ENCODE measurements around the gene FSHR.

Gene FSHR

GRCh38 chr2:49035481-49035880 is 118.8 kb downstream of the FSHR start:
- no CpG with 5 or more reads among the region's 1 CpG for WGBS (ENCODE audit: insufficient coverage)
- CTCF ChIA-PET: no interaction called here
- H3K9me3 ChIP-seq (ENCODE audit: control extremely low read depth in 1 of 5, control insufficient read depth in 4 of 5, insufficient read depth in 2 of 5, low read depth in 1 of 5, low read length in 4 of 5): no peaks in the 10 kb centered on the region
- H3K4me3 ChIP-seq (ENCODE audit: control insufficient read depth in 1 of 7, extremely low read depth in 1 of 7, insufficient read depth in 4 of 7, low read depth in 2 of 7, low read length in 6 of 7): no peak overlapping the region
- POLR2A ChIA-PET: no interaction called here
- H3K27me3 ChIP-seq (replicated peaks in 2 of 5; ENCODE audit: control insufficient read depth in 4 of 5, insufficient read depth in 5 of 5, low read length in 4 of 5): peaks cover 0 to 4% (median 0%) of the 10 kb centered on the region in 5 experiments
- DNase-seq: no peak
- H3K4me1 ChIP-seq (ENCODE audit: control extremely low read depth in 1 of 4, control insufficient read depth in 4 of 4, insufficient read depth in 4 of 4, low read length in 3 of 4): no peaks in the 10 kb centered on the region
- no peak overlapping the region for H3K27ac ChIP-seq (ENCODE audit: insufficient read depth in 1 of 2, low read depth in 1 of 2, low read length in 2 of 2, poor library complexity in 1 of 2, severe bottlenecking in 2 of 2)
- H3K36me3 ChIP-seq (ENCODE audit: control insufficient read depth in 4 of 4, insufficient read depth in 4 of 4, low read length in 3 of 4): no peaks in the 10 kb centered on the region

- CTCF ChIA-PET: interaction anchor here (1.1 kb wide), 1 partner anchor 87 kb away, joined by 3 read pairs; no protein-coding TSS in a partner anchor
- DNase-seq: no peak
- WGBS (ENCODE audit: insufficient coverage): 87% methylated on average over 3 of the region's 4 CpGs
- Histone ChIP-seq H3K27me3 (replicated peaks in 2 of 5; ENCODE audit: control insufficient read depth in 4 of 5, insufficient read depth in 5 of 5, low read length in 4 of 5) (peaks cover 0 to 4% (median 0%) of the 10 kb centered on the region in 5 experiments), H3K4me3 (ENCODE audit: control insufficient read depth in 1 of 7, extremely low read depth in 1 of 7, insufficient read depth in 4 of 7, low read depth in 2 of 7, low read length in 6 of 7) (no peak overlapping the region), H3K36me3 (ENCODE audit: control insufficient read depth in 4 of 4, insufficient read depth in 4 of 4, low read length in 3 of 4) (no peaks in the 10 kb centered on the region), H3K9me3 (ENCODE audit: control extremely low read depth in 1 of 5, control insufficient read depth in 4 of 5, insufficient read depth in 2 of 5, low read depth in 1 of 5, low read length in 4 of 5) (no peaks in the 10 kb centered on the region), H3K27ac (ENCODE audit: insufficient read depth in 1 of 2, low read depth in 1 of 2, low read length in 2 of 2, poor library complexity in 1 of 2, severe bottlenecking in 2 of 2) (no peak overlapping the region), H3K4me1 (ENCODE audit: control extremely low read depth in 1 of 4, control insufficient read depth in 4 of 4, insufficient read depth in 4 of 4, low read length in 3 of 4) (no peaks in the 10 kb centered on the region)
- POLR2A ChIA-PET: no interaction called here
Measured at GRCh38 chr2:49033394-49034185, 120.7 kb downstream of the FSHR start.

- no CpG with 5 or more reads among the region's 1 CpG for WGBS (ENCODE audit: insufficient coverage)
- H3K9me3 ChIP-seq (ENCODE audit: control extremely low read depth in 1 of 5, control insufficient read depth in 4 of 5, insufficient read depth in 2 of 5, low read depth in 1 of 5, low read length in 4 of 5): no peaks in the 10 kb centered on the region
- peaks cover 0 to 4% (median 0%) of the 10 kb centered on the region in 5 experiments for H3K27me3 ChIP-seq (replicated peaks in 2 of 5; ENCODE audit: control insufficient read depth in 4 of 5, insufficient read depth in 5 of 5, low read length in 4 of 5)
- H3K27ac ChIP-seq (ENCODE audit: insufficient read depth in 1 of 2, low read depth in 1 of 2, low read length in 2 of 2, poor library complexity in 1 of 2, severe bottlenecking in 2 of 2): no peak overlapping the region
- CTCF ChIA-PET: no interaction called here
- no peaks in the 10 kb centered on the region for H3K36me3 ChIP-seq (ENCODE audit: control insufficient read depth in 4 of 4, insufficient read depth in 4 of 4, low read length in 3 of 4)
- DNase-seq: no peak
- POLR2A ChIA-PET: no interaction called here
- H3K4me1 ChIP-seq (ENCODE audit: control extremely low read depth in 1 of 4, control insufficient read depth in 4 of 4, insufficient read depth in 4 of 4, low read length in 3 of 4): no peaks in the 10 kb centered on the region
- no peak overlapping the region for H3K4me3 ChIP-seq (ENCODE audit: control insufficient read depth in 1 of 7, extremely low read depth in 1 of 7, insufficient read depth in 4 of 7, low read depth in 2 of 7, low read length in 6 of 7)
Measured at GRCh38 chr2:49032936-49033335, 121.4 kb downstream of the FSHR start.

- H3K4me3 ChIP-seq (ENCODE audit: control insufficient read depth in 1 of 7, extremely low read depth in 1 of 7, insufficient read depth in 4 of 7, low read depth in 2 of 7, low read length in 6 of 7): no peak overlapping the region
- H3K36me3 ChIP-seq (ENCODE audit: control insufficient read depth in 4 of 4, insufficient read depth in 4 of 4, low read length in 3 of 4): no peaks in the 10 kb centered on the region
- 100% methylated on average over 1 of the region's 1 CpG for WGBS (ENCODE audit: insufficient coverage)
- no peak for DNase-seq
- ChIA-PET POLR2A (no interaction called here), CTCF (no interaction called here)
- H3K9me3 ChIP-seq (ENCODE audit: control extremely low read depth in 1 of 5, control insufficient read depth in 4 of 5, insufficient read depth in 2 of 5, low read depth in 1 of 5, low read length in 4 of 5): no peaks in the 10 kb centered on the region
- H3K27me3 ChIP-seq (replicated peaks in 2 of 5; ENCODE audit: control insufficient read depth in 4 of 5, insufficient read depth in 5 of 5, low read length in 4 of 5): peaks cover 0 to 4% (median 0%) of the 10 kb centered on the region in 5 experiments
- no peaks in the 10 kb centered on the region for H3K4me1 ChIP-seq (ENCODE audit: control extremely low read depth in 1 of 4, control insufficient read depth in 4 of 4, insufficient read depth in 4 of 4, low read length in 3 of 4)
- no peak overlapping the region for H3K27ac ChIP-seq (ENCODE audit: insufficient read depth in 1 of 2, low read depth in 1 of 2, low read length in 2 of 2, poor library complexity in 1 of 2, severe bottlenecking in 2 of 2)
Measured at GRCh38 chr2:49032126-49032525, 122.2 kb downstream of the FSHR start.

- CTCF ChIA-PET: no interaction called here
- H3K27ac ChIP-seq (ENCODE audit: insufficient read depth in 1 of 2, low read depth in 1 of 2, low read length in 2 of 2, poor library complexity in 1 of 2, severe bottlenecking in 2 of 2): no peak overlapping the region
- H3K27me3 ChIP-seq (replicated peaks in 2 of 5; ENCODE audit: control insufficient read depth in 4 of 5, insufficient read depth in 5 of 5, low read length in 4 of 5): no peaks in the 10 kb centered on the region
- 86% methylated on average over 1 of the region's 1 CpG for WGBS (ENCODE audit: insufficient coverage)
- H3K4me1 ChIP-seq (ENCODE audit: control extremely low read depth in 1 of 4, control insufficient read depth in 4 of 4, insufficient read depth in 4 of 4, low read length in 3 of 4): no peaks in the 10 kb centered on the region
- no peak overlapping the region for H3K4me3 ChIP-seq (ENCODE audit: control insufficient read depth in 1 of 7, extremely low read depth in 1 of 7, insufficient read depth in 4 of 7, low read depth in 2 of 7, low read length in 6 of 7)
- DNase-seq: no peak
- POLR2A ChIA-PET: no interaction called here
- no peaks in the 10 kb centered on the region for H3K9me3 ChIP-seq (ENCODE audit: control extremely low read depth in 1 of 5, control insufficient read depth in 4 of 5, insufficient read depth in 2 of 5, low read depth in 1 of 5, low read length in 4 of 5)
- no peaks in the 10 kb centered on the region for H3K36me3 ChIP-seq (ENCODE audit: control insufficient read depth in 4 of 4, insufficient read depth in 4 of 4, low read length in 3 of 4)
Measured at GRCh38 chr2:49029406-49029805, 124.9 kb downstream of the FSHR start.

GRCh38 chr2:49028101-49028500 is 126.2 kb downstream of the FSHR start:
- Histone ChIP-seq H3K4me3 (ENCODE audit: control insufficient read depth in 1 of 7, extremely low read depth in 1 of 7, insufficient read depth in 4 of 7, low read depth in 2 of 7, low read length in 6 of 7) (no peak overlapping the region), H3K36me3 (ENCODE audit: control insufficient read depth in 4 of 4, insufficient read depth in 4 of 4, low read length in 3 of 4) (no peaks in the 10 kb centered on the region), H3K4me1 (ENCODE audit: control extremely low read depth in 1 of 4, control insufficient read depth in 4 of 4, insufficient read depth in 4 of 4, low read length in 3 of 4) (no peaks in the 10 kb centered on the region), H3K27ac (ENCODE audit: insufficient read depth in 1 of 2, low read depth in 1 of 2, low read length in 2 of 2, poor library complexity in 1 of 2, severe bottlenecking in 2 of 2) (no peak overlapping the region), H3K27me3 (replicated peaks in 2 of 5; ENCODE audit: control insufficient read depth in 4 of 5, insufficient read depth in 5 of 5, low read length in 4 of 5) (no peaks in the 10 kb centered on the region), H3K9me3 (ENCODE audit: control extremely low read depth in 1 of 5, control insufficient read depth in 4 of 5, insufficient read depth in 2 of 5, low read depth in 1 of 5, low read length in 4 of 5) (no peaks in the 10 kb centered on the region)
- ChIA-PET CTCF (no interaction called here), POLR2A (no interaction called here)
- DNase-seq: no peak
- 100% methylated on average over 2 of the region's 3 CpGs for WGBS (ENCODE audit: insufficient coverage)

- WGBS (ENCODE audit: insufficient coverage): 94% methylated on average over 4 of the region's 4 CpGs
- POLR2A ChIA-PET: no interaction called here
Measured at GRCh38 chr2:49026706-49027105, 127.6 kb downstream of the FSHR start.

More at GRCh38 chr2:49026706-49027105, 127.6 kb downstream of the FSHR start:
- Histone ChIP-seq H3K4me1 (ENCODE audit: control extremely low read depth in 1 of 4, control insufficient read depth in 4 of 4, insufficient read depth in 4 of 4, low read length in 3 of 4) (no peaks in the 10 kb centered on the region), H3K4me3 (ENCODE audit: control insufficient read depth in 1 of 7, extremely low read depth in 1 of 7, insufficient read depth in 4 of 7, low read depth in 2 of 7, low read length in 6 of 7) (no peak overlapping the region), H3K27me3 (replicated peaks in 2 of 5; ENCODE audit: control insufficient read depth in 4 of 5, insufficient read depth in 5 of 5, low read length in 4 of 5) (no peaks in the 10 kb centered on the region), H3K27ac (ENCODE audit: insufficient read depth in 1 of 2, low read depth in 1 of 2, low read length in 2 of 2, poor library complexity in 1 of 2, severe bottlenecking in 2 of 2) (no peak overlapping the region), H3K9me3 (ENCODE audit: control extremely low read depth in 1 of 5, control insufficient read depth in 4 of 5, insufficient read depth in 2 of 5, low read depth in 1 of 5, low read length in 4 of 5) (no peaks in the 10 kb centered on the region), H3K36me3 (ENCODE audit: control insufficient read depth in 4 of 4, insufficient read depth in 4 of 4, low read length in 3 of 4) (no peaks in the 10 kb centered on the region)
- CTCF ChIA-PET: no interaction called here
- no peak for DNase-seq

All from common myeloid progenitor, CD34-positive (primary cell).